ENCODE results near the gene FAM163B. TPM values are rescaled to one million over a fixed set of nuclear protein-coding genes. Genes with fewer than 3 reads are reported as not detected.
A peak's percentile ranks its signal among the peaks of the same experiment; 100 is the strongest.

FAM163B gene
- total RNA-seq, 1 experiment from 2014 or later = not detected

DNA sequence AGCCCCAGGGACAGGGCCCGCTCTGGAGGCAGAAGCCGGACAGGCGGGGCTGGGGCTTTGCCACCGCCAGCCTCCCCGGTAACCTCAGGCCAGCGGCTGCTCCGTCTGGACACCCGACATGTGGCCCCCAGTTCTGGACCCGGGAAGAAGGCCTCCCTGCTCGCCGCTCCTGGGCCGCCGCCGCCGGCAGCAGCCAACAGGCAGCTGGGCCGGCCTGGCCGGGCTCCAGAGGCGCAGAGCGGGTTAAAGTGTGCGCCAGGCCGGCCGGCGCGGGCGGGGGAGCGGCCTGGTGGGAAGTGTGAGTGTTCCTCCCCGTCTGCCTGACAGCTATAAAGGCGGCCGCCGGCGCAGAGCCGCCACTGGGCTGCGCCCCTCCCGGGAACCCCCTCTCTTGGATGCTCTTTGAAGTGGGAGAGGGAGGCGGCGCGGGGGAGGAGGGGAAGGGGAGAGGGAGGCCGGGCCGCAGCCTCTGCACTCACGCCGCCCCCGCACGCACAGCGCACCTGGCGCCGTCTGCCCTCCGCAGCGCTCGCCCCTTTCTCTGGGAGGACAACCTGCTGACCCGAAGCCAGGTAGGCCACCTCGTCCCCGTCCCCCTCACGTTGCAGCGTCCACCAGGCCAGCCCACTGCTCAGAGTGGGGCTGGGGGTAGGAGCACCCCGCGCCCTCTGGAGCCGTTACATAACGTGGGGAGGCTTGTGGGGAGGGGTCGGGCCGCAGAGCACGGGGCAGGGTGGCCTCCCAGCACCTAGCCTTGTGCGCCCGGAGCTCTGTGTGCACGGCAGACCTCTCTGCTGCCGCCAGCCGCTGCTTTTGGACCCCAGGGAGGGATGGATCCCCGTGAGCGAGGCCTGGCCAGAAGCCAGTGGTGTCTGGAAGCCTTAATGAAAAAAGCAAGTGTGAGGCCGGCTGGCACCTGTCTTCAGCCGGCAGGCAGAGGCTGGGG, 74.6 kb downstream of the FAM163B start, which contains the start of gene ADAMTSL2:
Gene ADAMTSL2, plus strand, starts transcription at position 359 of the 946 bp plus-strand sequence. CDS start 2,009 bp downstream, outside the sequence.
- no peak for DNase-seq (ENCODE audit: extremely low read depth, low read depth)

DNA sequence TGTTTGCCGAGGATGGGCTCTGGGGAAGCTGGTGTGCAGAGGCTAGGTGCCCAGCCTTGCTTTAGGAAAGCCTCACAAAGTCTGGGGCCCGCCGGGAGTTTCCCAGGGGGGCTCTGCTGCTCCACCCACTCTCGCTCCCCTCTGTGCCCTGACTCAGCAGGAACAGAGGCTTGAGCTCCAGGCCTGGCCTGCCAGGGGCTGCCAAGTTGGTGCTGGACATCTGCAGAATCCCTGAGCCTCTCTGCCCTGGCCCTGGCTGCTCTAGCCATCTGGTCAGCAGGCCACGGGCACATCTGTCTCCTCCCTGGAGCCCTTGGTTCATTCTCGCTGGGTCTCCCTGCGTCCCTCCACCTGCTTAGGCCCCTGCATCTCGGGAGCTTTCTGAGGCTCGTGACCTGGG, 75.3 kb downstream of the FAM163B start:
- DNase-seq (ENCODE audit: extremely low read depth, low read depth) = no peak

DNA sequence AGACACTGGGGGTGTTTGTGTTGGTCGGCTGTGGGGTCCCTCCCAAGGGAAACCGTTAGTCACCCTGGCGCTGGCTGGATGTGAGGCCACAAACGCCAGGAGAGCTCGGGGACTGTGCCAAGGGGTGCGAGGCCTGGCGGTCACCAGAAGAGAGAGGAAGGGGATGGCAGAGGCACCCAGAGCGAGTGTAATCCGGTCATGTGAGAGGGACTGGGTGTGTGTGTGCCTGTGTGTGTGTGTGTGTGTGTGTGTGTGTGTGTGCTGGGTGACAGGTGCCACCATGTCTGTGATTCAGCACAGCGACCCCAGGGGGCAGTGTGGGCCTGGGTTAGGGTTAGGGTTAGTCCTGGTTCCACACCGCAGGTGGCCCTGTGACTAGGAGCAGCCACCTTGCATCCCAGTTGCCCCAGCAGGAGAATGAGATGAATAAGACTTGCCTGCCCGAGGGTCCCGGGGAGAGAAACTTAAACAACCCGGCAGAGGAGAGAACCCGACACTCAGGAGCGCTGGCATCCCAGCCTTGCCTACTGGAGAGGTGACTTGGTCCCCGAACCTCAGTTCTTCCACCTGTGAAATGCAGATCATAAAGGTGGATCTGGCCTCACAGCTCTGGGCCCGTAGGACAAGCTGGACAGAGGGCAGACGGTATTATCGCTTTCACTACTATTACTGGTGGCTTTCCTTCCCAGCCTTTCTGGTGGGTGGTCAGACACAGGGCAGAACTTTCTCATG, 76.1 kb downstream of the FAM163B start:
- peak; percentile 33 for DNase-seq (ENCODE audit: extremely low read depth, low read depth)

DNA sequence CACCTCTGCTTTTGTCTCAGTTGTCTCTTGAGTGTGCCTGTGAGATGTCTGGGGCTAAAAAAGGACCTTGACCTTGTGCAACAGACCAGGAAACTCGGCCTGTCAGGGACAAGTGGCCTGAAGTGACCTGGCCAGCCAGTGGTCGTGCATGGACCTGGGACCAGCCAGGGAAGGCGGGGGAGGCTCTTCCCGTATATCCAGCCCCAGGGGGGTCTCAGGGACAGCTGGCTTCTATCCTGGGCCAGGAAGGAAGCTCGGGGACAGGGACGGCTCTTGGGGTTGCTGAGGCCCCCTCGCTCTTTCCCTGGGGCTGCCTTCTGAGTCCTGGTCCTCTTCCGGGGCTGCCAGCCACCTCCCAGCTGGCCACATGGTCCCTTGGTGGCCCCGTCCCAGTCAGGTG, 77.9 kb downstream of the FAM163B start:
- DNase-seq (ENCODE audit: extremely low read depth, low read depth) = no peak

DNA sequence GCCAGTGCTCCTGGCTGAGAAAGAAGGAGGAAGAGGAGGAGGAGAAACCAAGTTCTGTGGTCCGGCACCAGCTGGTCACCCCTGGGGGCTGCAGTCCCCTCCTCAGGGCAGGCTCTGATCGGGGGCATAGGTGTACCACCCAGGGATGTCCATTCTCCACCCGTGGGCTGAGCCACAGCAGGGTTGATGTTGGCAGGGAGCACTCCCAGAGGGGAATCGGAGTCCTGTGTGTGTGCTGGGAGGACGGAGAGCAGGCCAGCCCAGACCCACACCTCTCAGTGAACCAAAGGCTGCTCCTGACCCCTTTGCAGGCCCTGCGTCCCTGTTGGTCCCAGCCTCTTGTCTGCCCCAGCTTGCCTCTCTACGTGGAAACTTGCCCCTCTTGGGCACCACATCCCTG, 79.3 kb downstream of the FAM163B start:
- no peak for DNase-seq (ENCODE audit: extremely low read depth, low read depth)

DNA sequence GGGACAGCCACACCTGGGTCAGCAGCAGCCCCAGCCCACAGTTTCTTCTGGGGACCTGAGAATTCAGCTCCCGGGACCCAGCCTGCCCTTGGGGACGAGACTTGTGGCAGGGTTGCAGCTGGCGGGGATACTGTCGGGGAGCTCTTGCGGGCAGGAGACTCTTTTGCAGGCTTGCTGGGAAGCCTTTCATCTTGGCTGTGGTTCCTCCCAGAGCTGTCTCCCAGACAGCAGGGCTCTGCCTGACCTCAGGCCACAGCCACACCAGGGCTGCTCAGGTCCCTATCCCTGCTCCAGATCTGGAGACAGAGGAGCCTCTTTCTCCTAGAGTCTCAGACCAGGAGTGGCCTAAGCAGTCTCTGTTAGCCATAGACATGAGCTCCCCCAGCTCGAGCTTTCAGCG, 79.7 kb downstream of the FAM163B start:
- no peak for DNase-seq (ENCODE audit: extremely low read depth, low read depth)

DNA sequence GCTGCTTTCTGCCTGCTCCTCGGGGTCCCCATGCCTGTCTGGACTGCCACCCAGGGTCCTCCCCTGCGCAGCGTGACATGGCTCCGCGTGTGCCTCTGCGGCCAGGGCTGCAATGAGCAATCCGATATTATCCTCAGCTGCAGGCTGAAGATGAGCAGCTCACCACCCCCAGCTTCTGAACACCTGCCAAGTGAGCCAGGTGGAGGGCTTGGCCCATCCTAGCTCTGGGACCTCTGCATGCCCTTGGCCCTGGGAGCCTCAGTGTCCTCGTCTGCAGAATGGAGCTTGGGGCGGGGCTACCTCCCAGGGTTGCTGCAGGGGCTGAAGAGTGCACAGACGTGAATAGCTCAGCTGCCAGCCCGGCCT, 80.3 kb downstream of the FAM163B start:
- no peak for DNase-seq (ENCODE audit: extremely low read depth, low read depth)

DNA sequence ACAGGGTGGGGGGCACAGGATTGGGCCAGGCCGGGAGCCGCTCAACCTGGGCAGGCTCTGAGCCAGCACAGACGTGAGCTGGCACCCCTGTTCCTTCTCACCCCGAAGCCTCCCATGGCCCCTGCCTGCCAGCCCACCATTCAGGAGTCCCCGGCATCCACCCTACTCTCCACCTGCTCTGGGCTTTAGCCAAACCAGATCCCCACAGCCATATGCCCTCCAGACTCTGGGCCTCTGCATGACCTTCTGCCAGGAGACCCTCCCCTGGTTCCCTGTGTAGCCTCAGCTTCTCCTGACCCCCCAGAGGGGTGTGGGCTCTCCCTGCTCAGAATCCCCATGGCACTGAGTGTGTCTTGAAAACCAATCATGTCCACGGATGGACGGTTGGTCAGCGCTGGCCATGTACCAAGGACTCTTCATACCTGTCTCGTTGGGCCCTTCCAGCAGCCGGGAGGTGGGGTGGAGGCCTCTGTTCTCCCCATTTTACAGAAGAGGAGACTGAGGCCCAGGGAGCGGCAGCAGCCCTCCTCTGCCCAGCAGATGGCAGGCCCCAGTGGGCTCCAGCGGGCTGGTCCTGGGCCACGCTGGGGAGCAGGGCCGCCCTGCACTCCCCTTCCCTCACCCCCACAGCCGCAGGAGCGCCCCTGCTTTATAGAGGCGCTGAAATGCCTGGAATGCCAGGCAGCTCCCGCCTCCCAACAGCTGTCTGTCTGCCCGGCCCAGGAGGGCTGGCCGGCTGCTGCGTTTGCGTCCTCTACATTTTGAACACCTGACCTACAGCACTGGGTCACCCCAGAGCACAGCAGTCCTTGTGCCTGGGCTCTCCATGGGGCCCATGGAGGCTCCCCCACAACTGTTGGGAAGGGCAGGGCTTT, 81.0 kb downstream of the FAM163B start:
- DNase-seq (ENCODE audit: extremely low read depth, low read depth) = no peak

DNA sequence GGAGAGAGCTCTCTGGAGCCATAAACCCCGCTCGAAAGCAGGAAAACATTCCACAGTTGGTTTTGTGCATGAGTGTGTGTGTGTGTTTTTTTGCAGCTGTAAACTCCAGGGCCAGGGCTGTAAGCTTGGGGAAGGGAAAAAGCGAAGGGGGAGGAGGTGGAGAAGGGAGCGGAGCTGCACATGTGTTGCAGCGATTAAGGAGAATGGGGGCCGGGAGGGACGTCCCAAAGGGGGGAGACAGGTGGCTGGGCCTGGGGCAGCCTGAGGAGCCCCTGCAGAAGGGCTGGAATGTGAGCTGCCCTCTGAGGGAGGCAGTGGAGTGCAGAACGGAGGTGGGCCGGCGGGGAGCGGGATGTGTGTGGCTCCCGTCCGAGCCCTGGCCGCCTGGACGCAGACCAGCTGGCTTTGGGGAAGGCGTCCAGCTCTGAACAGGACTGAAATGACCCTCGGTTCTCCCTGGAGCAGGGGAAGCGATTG, 81.7 kb downstream of the FAM163B start:
- no peak for DNase-seq (ENCODE audit: extremely low read depth, low read depth)

Other genes starting within 250 kb of the FAM163B start
- gene SURF4, start 233.3 kb downstream of the FAM163B start, total RNA-seq (2014; rRNA removed; shearing (Covaris generic)) = 212 and 214 TPM in 2 replicates
- 0.59 TPM in 1 of 2 replicates, not detected in the other for gene STKLD1, start 233.0 kb downstream of the FAM163B start, total RNA-seq (2014; rRNA removed; shearing (Covaris generic))
- 22.1 and 27.1 TPM in 2 replicates for gene REXO4, start 191.4 kb downstream of the FAM163B start, total RNA-seq (2014; rRNA removed; shearing (Covaris generic))
- 0.40 and 1.1 TPM in 2 replicates for gene ADAMTS13, start 187.0 kb downstream of the FAM163B start, total RNA-seq (2014; rRNA removed; shearing (Covaris generic))
- 2.7 and 4.1 TPM in 2 replicates for gene CACFD1, start 149.4 kb downstream of the FAM163B start, total RNA-seq (2014; rRNA removed; shearing (Covaris generic))
- gene SLC2A6, start 130.3 kb downstream of the FAM163B start, total RNA-seq (2014; rRNA removed; shearing (Covaris generic)) = 4.0 and 4.4 TPM in 2 replicates
- not detected in 2 replicates for gene MYMK, start 84.4 kb downstream of the FAM163B start, total RNA-seq (2014; rRNA removed; shearing (Covaris generic))
- not detected in 2 replicates for gene ADAMTSL2, start 74.7 kb downstream of the FAM163B start, total RNA-seq (2014; rRNA removed; shearing (Covaris generic))
- gene DBH, start 27.0 kb upstream of the FAM163B start, total RNA-seq (2014; rRNA removed; shearing (Covaris generic)) = not detected in 2 replicates
- gene SARDH, start 129.0 kb upstream of the FAM163B start, total RNA-seq (2014; rRNA removed; shearing (Covaris generic)) = 0.07 TPM in 1 of 2 replicates, not detected in the other

Measured in NCI-H460 (cell line).